ENCODE data around the gene TBCD.
"Not testable (repeated sequence)": the region's sequence is repeated elsewhere in the genome, so short reads cannot be mapped to it uniquely, and the experiment has no call there.

The TBCD gene

DNA sequence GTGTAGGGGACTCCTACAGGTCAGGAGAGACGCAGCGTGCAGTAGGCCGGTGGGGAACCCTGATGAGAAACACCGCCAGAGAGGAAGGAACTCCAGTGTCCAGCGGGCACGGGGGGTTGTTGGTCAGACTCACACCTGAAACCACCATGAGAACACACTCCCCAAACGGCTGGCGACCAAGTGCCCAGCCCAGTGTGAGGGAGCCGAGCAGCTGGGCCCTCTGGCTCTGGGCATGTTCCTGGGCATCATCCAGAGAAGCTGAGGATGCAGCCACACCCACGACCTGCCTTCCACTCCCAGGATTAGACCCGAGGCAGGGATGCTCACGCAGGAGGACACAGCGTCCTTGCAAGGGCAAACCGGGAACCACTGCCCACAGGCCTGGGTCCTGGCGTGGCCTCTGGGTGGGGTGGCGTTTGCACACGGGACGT is 196.2 kb downstream of the TBCD start:
- DNase-seq (ENCODE audit: low read depth): no peak
- no peak overlapping the region for H3K4me3 ChIP-seq (ENCODE audit: low read depth, low read length)
- TF ChIP-seq, protein P1, sequence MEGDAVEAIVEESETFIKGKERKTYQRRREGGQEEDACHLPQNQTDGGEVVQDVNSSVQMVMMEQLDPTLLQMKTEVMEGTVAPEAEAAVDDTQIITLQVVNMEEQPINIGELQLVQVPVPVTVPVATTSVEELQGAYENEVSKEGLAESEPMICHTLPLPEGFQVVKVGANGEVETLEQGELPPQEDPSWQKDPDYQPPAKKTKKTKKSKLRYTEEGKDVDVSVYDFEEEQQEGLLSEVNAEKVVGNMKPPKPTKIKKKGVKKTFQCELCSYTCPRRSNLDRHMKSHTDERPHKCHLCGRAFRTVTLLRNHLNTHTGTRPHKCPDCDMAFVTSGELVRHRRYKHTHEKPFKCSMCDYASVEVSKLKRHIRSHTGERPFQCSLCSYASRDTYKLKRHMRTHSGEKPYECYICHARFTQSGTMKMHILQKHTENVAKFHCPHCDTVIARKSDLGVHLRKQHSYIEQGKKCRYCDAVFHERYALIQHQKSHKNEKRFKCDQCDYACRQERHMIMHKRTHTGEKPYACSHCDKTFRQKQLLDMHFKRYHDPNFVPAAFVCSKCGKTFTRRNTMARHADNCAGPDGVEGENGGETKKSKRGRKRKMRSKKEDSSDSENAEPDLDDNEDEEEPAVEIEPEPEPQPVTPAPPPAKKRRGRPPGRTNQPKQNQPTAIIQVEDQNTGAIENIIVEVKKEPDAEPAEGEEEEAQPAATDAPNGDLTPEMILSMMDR (IDR thresholded peaks at IDR 0.05; ENCODE audit: control insufficient read depth, extremely low read depth, insufficient read depth): no peak

DNA sequence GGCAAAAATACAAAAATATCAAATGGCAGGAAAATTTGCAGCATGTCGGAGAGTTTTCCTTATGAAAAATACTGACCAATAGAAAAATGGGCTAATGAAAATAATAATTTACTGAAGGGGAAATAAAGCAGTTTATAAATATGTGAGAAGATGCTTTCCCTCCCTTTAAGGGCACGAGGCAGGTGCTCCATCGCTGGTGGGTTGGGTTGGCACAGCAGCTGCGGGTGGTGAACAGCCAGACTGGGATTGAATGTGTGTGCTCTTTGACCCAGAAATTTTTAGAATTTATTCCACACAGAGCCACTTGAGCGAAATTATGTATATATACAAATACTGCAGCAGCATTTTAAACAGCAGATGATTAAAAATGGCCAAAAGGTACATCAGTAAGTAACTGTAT is 197.1 kb downstream of the TBCD start:
- no peak for DNase-seq (ENCODE audit: low read depth)
- H3K4me3 ChIP-seq (ENCODE audit: low read depth, low read length): no peak overlapping the region
- TF ChIP-seq, protein P1 (IDR thresholded peaks at IDR 0.05; ENCODE audit: control insufficient read depth, extremely low read depth, insufficient read depth): no peak

DNA sequence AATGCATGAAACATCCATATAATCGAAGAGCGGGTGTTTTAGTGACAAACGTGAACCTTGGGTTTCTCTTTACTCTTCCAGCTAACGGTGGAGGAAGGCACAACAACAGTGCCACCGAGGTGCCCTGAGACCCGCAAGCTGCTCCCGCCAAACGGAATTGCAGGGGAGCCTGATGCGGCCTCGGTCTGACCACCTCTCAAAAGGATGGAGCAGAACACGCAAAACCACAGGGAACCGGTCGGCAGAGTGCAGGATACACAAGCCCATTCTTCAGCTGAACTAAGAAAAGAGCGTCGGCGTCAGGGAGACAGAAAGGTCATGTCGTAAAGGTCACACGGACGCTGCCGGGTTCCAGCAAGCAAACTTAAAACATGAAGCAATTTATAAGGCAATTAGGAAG is 197.5 kb downstream of the TBCD start:
- TF ChIP-seq, protein P1 (IDR thresholded peaks at IDR 0.05; ENCODE audit: control insufficient read depth, extremely low read depth, insufficient read depth): no peak
- no peak for DNase-seq (ENCODE audit: low read depth)

DNA sequence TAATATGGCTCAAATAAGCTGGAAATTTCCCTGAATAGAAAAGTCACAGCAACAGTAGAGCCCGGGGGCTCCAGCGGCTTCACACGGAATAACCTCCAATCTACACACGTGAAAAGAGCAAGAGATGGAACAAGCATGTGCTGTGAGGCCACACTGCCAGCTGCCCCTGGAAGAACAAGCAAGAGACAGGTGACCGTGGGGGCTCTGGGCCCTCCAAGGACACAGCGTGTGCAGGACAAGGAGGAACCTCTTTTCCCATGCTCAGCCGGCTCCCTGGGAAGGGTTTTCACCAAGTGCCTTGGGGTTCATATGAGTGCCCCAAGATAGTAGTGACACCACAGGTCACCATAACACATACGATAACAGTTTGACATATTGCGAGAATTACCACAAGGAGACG is 198.1 kb downstream of the TBCD start:
- H3K4me3 ChIP-seq (ENCODE audit: low read depth, low read length): no peak overlapping the region
- no peak for DNase-seq (ENCODE audit: low read depth)
- TF ChIP-seq, protein P1 (IDR thresholded peaks at IDR 0.05; ENCODE audit: control insufficient read depth, extremely low read depth, insufficient read depth): no peak

More for the DNA sequence above, 197.5 kb downstream of the TBCD start:
- H3K4me3 ChIP-seq (ENCODE audit: low read depth, low read length): no peak overlapping the region

DNA sequence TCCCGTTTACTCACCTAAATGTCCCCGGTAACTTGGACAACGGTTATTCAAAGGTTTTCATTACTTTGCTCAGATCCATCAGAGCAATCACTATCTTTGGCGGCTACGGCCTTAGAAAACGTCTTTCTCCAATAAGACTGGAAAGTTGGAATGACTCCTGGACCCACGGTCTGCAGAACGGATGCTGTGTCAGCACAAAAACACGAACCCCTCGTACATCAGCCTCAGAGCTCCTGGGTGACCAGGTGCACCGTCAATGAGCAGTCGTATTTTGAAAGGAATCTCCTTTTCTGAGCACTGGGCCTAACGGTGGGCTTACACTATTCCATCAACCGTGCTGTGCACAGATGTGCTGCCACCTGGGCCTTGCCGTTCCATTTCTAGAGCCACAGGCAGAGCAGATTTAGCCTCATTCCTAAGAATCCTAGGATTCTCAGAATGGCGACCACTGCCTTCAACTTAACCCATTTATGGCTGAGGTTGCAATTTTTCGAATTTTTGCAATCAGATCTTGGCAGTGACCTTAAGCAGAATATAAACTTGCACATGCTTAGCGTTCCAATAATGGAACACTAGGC is 198.7 kb downstream of the TBCD start:
- DNase-seq (ENCODE audit: low read depth): no peak
- TF ChIP-seq, protein P1 (IDR thresholded peaks at IDR 0.05; ENCODE audit: control insufficient read depth, extremely low read depth, insufficient read depth): no peak
- H3K4me3 ChIP-seq (ENCODE audit: low read depth, low read length): no peak overlapping the region

DNA sequence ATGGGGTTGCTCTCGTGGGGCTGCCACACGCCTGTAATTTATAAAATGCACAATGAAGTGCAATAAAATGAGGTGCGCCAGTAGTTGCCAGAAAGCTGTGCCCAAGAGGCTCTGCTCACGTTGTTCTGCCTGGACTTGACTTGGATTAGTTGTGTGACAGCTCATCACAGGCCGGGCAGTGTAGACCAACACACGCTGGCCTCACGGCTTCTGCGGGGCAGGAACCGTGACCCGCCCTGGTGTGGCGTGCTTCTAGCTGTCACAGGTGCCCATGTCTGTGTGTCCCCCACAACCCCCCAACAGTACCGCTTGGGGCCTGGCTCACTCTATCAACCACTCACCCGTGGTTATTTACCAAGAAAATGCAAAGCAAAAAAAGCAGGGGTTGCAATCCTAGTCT is 200.2 kb downstream of the TBCD start:
- TF ChIP-seq, protein P1 (IDR thresholded peaks at IDR 0.05; ENCODE audit: control insufficient read depth, extremely low read depth, insufficient read depth): no peak
- H3K4me3 ChIP-seq (ENCODE audit: low read depth, low read length): no peak overlapping the region
- DNase-seq (ENCODE audit: low read depth): no peak

DNA sequence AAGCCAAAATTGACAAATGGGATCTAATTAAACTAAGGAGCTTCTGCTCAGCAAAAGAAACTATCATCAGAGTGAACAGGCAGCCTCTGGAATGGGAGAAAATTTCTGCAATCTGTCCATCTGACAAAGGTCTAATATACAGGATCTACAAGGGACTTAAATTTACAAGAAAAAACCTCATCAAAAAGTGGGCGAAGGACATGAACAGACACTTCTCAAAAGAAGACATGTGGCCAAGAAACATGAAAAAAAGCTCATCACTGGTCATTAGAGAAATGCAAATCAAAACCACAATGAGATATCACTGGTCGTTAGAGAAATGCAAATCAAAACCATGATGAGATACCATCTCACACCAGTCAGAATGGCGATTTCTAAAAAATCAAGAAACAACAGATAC is 203.2 kb downstream of the TBCD start:
- not testable (repeated sequence) for H3K4me3 ChIP-seq (ENCODE audit: low read depth, low read length); DNase-seq (ENCODE audit: low read depth)

DNA sequence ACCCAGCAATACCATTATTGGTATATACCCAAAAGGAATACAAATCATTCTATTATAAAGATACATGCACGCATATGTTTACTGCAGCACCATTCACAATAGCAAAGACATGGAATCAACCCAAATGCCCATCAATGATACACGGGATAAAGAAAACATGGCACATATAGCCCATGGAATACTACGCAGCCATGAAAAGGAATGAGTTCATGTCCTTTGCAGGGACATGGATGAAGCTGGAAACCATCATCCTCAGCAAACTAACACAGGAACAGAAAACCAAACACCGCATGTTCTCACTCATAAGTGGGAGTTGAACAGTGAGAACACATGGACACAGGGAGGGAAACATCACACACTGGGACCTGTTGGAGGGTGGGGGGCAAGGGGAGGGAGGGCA is 203.8 kb downstream of the TBCD start:
- DNase-seq (ENCODE audit: low read depth); H3K4me3 ChIP-seq (ENCODE audit: low read depth, low read length): not testable (repeated sequence)

Data from LNCaP clone FGC (cell line).